Measurements from ENCODE around the gene ADAMTS9.

ADAMTS9 gene

DNA sequence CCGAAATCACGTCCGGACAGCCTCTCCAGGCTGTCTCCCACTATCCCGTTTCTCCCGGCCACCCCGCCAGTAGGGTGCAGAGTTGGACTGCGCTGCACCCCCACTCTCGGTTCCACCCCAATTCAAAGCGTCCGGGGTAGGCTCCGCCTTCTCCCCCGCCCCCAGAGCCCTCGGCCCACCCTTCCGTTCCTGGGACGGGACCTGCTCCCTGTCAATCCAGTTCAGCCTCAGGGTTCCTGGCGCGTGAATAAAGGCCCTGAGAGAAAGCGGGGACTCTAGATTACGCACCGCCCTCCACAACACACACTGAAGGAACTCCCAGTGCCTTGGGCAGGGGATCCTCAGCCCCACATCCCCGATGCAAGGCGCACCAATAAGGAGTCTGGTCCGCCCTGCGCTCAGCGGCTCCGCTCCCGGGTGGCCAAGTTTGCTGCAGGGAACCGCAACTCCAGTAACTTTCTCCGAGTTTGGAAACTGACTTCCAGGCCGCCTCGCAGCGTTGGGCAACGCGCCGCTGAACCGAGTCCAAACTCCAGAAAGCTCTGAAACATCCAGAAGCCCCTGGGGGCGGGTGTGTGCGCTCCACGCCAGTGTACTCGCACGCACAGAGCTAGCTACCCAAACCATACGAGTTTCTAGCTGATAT is 1.9 kb downstream of the ADAMTS9 start:
- DNase-seq: peak; percentile 0

DNA sequence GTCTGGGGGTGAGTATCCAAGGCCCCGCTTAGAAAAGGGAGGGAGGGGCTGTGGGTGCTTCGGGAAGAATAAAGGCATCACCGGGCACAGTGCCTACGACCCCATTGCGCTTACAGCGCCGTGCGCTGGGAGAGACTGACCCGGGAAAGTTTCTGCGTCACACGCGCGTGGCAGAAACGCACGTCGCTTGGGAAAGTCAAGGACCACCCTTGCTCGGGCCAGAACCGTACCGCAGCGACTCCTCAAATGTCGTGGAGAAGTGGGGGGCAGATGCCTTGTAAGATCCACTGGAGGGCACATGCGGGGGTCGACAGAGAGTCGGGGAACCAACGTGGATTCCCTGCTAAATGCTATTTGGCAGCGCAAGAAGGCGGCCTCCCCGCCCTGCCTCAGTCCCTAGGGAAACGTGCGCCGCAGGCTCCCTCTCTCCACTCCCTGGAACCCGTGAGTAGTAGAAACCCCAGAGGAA is 2.4 kb downstream of the ADAMTS9 start:
- no peak for DNase-seq

DNA sequence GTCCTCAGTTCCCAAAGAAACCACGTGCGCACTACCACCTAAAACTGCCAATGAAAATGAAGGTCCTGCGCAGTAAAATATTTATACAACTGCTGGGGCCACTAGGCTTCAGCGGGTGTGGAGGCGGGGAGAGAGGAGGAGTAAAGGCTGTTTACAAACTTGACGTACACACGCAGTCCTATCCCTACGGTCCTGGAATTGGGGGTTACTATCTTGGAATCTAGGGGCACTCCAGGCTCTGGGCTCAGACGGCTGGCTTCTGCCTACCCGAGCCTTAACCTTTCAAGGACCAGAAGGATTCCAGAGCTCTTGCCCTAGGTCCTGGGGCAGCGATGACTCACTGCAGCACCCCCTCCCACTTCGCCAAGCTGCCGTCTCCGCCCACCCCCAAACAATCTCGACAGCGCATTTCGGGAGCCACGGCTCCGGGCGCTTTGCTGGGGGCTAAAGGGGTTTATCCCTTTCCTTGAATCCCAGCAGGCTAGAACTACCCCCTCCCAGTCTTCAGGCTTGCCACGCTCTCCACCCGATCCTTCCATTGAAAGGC is 3.0 kb downstream of the ADAMTS9 start:
- no peak for DNase-seq

DNA sequence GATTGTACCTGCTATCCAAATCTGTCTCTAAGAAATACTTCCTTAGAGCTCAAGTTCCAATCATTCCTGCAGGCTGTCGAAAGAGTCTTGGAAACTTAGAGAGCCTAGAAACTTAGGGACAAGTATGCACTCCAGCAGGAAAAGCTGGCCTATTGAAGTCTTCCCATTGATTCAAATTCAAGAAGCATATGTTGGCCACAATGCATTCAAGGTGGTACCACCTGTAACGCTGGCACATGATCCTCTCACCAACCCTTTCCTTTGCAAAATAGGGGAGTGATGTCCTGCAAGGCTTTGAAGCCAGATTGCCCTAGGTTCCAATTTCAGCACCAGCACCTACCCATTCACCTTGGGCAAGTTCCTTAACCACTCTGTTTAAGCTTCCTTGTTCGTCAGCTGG is 6.0 kb downstream of the ADAMTS9 start:
- no peak for DNase-seq

DNA sequence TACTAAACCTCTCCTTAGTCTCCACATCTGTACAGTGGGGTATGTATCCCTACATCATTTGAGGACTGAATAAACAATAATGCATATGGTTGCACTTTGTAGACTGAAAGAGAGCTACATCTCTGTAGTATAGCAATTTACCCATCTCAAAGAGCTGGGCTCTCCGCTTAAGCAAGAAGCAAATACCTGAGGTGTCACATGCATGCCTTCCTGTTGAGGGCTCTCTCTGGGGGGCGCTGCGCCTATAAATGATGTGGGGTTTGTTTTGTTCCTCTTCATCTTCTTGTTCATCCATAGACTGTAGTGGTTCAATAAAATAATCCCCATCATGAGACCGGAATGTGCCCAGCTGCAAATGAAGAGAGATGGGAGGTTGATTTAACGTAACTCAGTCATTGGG is 6.8 kb downstream of the ADAMTS9 start:
- DNase-seq: no peak

DNA sequence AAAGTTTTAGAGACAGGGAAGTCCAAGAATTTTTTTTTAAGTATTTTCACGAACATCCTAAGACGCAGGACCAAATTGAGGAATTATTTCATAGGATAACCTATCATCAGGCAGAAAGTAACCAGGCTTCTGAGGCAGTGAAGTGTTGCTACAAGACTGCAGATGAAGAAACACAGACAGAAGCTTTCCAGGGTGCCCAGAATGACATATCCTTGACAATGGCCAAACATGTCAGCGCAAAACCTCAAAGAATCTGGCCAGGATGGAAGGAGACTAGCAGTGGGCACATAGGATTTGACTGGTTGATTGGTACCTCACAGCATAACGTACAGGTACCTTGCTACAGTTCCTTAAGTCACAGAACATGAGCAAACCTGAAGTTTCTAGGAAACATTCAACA is 7.5 kb downstream of the ADAMTS9 start:
- no peak for DNase-seq

DNA sequence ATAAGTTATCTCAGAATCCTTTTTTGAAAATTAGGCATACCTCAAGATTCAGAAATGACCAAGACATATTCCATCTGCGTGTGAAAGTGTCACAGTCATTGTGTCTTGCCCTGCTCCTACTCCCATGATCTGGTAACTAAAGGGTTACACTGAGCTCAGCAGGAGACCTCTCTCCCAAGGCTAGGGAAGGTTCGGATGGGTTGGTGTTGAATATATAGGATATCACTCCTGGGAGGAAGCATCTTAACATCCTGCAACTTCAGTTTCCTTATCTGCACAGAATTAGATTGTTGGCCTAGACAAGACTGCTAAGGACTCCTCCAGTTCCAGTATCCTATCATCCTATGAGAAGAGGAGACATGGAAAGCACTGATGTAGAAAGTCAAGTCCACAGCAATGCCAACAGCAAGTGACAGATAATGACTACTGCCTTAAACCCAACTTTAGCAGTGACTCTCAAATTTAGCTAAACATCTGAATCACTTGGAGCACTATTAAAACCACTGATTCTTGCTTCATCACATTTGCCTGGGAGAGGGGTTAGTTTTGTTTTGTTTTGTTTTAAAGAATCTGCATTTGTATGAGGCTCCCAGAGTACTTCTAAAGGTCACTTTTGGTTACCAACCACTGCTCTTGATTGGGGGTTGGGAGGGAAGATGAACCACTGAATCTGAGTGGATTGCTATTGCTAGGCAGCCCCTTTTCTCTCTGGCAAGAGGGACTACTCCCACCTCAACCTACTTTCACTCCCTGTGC is 9.7 kb downstream of the ADAMTS9 start:
- no peak for DNase-seq

DNA sequence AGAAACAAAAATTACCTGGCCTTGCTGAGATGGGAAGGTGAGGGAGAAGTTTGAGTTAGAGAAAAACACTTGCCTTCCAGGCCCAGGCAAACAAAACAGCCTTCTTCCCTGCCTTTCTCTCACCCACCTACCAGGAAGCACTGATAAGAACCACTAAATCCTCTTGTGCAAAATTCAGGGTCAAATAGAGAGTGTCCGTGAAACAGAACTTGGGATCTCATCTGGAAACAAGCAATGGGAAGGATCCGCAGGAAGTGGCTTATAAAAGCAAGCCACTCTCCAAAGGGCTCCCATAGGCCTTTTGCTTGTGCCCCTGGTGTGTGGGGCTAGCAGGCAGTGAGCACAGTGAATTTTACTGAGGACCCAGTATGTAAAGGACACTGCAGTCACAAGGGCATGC is 11.0 kb downstream of the ADAMTS9 start:
- DNase-seq: no peak

DNA sequence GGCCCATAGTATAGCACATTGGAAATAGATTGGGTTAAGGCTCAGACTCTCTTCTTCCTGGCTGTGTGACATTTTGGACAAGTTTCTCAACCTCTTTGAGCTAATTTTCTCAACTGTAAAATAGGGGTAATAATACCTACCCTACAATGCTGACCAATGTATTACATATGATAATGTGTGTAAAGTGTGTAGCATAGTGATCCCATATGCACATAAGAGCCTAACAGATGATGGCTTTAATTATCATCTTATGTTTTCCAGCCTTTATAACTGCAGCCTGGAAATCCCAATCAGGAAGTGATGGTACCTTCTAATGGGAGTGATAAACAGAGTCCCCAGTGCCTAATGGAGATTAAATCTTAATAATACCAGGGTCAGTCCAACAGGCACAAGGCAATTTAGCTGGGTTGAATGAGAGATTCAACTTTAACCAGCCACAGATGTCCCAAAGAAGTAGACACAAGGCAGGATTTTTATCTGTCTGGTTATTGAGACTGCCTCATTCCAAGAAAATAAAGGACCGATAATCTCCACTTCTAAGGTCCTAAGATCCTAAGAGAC is 12.0 kb downstream of the ADAMTS9 start:
- no peak for DNase-seq

DNA sequence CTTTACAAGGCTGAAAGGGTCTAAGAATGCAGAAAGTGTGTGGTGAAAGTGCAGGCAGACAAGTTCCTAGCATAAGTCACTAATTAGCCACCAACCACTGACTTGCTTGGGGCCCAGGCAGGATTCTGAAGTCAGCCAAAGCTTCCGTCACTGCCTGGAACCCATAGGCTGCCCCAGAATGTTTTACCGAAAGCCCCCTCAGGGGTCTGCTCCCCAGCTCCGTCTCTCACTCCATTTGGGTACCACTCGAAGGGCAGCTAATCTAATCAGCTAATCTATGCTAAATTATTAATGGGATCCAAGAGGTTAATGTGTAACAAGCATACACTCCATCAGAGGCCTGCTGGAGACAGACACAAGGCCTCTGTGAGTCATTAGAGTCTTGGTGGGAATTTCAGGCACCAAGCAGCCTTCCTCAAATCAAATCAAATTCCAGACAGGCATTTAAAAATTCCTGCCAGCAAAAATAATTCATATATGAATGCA is 13.2 kb downstream of the ADAMTS9 start:
- no peak for DNase-seq

DNA sequence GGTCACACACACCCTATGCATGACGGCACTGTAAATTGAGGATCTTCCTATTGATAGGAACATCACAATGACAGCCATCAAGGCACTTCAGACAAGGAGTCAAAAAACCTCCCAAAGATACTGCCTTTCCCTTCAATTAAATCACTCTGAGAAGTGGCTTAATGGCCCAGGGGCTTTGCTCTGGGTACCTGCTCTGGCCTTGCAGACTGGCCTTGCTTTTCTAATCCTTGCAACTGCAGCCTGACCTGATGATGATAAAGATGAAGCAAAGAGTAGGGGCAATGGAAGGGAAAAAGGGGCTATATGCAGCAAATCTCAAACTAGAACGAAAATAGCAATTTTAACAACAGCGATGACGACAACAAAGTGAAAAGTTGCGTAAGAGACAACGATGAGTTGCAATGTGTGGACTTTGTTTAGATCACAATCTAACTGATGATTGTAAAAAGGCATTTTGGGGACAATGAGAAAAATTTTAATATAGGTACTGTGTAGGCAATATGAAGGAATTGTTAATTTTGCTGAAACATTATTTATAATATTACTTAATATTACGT is 14.6 kb downstream of the ADAMTS9 start:
- DNase-seq: no peak

DNA sequence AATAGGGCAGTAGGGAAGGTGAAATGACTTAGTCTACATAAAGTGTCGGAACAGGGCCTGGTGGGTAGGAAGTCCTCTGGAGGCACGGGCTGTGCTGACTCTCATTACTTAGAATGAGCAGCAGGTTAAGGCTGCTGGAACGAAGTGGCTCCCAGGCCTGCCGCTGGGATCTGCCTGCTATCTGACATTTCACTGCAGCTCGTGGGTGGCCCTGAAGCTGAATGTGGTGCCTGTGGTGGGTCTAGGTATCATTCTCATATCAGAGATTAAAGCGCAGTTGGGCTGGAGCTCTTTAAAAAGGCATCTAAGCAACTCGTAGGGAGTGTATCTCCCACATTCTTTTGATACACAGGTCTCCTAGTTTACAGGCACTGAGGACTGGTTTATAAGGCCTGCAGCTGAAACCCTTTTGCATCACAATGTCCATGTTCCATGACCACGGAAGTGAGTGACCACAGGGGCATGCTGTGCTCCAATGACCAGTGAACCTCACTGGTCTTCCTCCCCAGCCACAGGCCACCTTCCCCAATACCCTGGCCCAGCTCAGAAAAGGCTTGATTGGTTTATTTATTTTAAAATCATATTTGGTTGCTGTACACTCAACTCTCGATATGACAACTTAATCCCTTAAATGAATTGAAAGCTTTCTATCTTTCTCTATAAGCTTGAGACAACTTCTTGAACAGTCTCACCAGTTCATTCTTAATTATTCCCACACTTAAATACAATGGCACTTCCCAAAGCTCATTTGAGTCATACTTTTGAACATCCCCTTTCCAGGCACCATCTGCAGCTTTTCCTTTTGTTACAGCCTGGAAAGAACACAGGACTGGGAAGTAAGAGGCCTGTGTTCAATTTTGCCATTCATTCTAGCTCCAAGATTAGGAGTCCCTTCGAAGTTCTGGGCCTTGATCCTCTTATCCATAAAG is 19.0 kb downstream of the ADAMTS9 start:
- no peak for DNase-seq

DNA sequence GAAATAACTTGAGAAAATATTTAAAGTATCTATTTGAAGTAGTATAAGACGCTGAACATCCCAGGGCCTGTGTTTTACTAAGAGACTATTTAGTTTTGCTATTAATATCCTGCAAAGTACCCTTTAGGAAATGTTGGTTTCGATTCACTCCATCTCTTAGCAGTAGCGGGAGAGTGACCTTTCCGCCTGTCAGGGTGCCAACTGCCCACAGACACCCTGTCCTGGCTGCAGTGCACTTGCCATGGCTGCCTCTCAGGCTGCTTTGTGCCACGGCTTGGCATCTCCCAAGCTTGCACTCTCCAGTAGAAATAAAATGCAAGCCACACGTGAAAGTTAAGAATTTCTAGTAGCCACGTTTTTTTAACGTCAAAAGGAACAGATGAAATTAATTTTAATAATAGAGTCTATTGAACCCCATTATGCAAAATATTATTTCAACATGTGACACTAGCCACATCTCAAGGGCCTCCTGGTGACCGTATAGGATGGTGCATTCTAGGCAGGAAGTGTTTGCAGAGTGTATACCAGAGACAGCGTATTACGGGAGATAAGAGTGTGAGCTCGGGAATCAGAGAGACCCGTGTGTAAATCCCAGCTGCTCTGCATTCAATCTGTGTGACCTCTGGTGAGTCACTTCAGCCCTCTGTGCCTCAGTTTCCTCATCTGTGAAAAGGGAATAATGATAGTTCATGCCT is 19.8 kb downstream of the ADAMTS9 start:
- no peak for DNase-seq

DNA sequence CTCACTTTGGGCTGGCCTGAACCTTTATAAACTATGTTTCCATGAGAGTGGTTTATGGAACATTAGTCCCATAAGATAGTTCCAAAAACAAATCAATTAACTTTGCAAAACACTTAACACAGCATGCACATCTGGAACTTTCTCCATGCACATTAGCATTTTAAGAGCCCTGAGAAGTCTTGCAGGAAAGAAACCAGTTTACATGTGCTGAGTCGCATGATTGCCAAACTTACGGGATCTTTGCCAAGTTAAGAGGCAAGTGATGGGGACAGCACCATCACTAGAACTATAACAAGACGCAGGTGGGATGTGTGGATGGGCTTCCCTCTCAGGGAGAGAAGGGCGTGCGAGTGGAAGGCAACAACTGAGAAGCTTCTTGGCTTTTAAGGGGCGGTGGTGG is 20.7 kb downstream of the ADAMTS9 start:
- DNase-seq: no peak

DNA sequence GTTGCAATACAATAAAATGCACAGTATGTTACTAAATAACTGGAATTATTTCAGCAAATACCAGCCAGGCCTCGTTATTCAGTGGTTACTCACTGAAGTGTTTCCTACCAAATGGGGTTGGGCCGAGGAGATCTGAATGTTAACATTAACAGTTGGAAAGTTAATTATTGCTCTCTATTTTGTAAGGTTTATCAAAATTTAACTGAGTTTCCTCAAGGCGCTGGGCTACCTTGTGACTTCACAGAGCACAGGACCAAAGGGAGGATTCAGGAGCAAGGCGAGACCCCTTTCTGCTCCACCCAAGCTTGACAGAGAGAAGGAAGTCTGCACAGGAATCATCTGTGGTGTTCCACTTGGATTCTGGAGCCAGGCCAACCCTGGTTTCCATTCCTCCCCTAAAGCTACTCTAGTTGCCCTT is 21.6 kb downstream of the ADAMTS9 start:
- no peak for DNase-seq

DNA sequence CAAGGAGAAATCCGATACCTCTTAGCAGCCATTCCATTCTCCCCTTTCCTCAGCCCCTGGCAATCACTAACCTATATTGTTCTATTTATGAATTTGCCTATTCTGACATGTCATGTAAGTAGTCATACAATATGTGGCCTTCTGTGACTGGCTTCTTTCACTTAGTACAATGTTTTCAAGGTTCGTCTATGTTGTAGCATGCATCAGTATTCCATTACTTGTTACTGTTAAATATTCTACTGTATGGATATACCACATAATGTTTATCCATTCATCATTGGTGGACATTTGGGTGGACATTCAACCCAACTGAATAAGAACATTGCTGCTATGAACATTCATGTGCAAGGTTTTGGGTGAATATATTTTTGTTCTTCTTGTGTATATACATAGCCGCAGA is 23.4 kb downstream of the ADAMTS9 start:
- DNase-seq: no peak

DNA sequence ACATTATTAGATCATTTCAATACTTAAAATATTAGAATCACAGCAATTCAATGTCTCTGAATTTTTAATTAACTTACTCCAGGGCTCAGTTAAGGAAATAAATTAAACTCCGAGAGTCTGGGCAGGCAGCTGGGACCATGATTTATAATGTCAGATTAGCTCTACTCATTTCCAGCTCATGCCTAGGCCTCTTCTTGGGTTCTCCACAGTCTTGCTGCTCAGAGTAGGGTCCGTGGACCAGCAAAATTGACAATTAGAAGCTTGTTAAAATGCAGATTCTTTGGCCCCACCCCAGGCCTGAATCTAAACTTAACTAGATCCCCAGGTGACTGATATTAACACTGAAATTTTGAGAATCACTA is 28.2 kb downstream of the ADAMTS9 start:
- DNase-seq: no peak

DNA sequence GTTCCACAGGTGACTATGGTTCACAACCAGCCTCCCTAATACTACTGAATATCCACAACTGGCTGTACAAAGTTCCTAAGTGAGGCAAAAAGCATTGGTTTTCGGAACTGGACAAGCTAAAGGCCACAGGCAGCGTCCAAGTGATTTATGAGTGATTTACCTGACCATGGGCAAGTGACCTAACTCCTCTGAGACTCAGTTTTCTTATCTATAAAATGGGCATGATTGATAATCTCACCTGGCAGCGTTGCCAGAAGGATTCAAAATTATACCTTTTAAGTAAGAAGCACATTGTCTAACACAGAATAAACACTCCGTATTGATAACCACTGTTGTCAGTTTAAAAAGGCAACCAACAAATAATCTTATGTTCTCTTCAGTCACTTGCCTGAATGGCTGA is 29.8 kb downstream of the ADAMTS9 start:
- DNase-seq: no peak

DNA sequence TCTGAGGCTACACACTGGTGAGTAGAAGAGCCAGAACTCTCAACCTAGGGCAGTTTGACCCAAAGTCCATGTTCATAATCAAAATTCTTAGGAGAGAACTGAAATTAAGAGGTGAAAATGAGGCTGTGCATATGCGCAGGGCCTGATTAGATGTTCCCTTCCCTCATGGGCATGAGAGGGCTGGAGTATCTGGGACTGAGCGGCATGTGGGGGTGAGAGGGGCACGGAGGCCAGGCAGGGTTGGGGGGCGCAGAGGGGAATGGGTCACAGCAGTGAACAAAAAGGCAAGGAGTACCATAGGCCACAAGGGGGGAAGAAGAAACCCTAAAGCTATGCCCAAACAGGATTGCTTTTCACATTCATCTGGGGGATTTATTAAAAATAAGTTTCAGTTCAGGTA is 31.3 kb downstream of the ADAMTS9 start:
- DNase-seq: no peak

DNA sequence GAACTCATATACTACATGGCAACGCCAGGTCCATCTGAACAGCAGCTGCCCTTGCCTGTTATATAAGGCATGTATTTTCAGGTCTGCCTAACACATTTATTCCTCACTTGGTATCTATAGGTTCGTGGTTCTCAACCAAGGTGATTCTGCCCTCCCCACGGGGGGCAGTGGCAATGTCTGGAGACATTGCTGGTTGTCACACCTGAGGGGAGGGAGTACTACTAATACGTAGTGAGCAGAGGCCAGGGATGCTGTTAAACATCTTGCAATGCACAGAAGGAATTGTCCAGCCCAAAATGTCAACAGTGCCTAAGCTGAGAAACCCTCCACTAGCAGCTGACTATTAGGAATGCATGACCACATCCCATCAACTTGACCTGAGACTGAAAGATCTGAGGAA is 32.6 kb downstream of the ADAMTS9 start:
- no peak for DNase-seq

DNA sequence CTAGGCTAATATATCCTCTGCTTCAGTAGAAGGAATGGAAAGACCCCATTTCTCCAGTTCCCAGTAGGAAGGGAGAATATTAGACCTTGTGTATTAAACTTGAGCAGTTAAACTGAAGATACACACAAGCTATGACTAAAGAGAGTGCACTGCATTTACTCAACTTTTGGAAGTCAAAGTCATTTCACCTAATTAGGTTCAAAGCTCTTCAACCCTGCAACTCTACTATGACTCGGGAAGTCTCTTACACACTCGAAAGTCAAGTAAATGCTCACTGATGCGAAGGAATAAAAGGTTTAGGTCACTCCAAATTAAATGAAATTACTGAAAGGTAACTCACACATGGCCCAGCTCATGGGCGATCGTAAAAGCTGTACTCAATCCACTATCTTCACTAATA is 33.8 kb downstream of the ADAMTS9 start:
- no peak for DNase-seq

DNA sequence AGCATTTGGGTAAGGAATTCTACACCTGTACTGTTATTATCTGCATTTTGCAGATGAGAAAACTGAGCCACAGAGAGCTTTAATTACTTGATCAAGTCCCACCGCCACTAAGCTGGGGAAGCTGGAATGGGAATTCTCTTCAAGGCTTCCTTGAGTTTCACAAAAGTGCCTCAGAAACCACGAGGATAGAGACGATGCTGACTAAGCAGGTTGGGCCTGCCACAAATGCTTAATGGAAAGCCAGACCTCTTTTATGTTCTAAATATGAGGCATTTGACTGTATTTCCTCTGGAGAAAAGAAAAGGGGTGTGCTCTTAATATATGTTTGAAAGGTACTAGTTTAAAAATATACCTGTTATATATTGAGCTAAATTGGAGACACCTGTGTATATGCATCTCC is 34.7 kb downstream of the ADAMTS9 start:
- no peak for DNase-seq

Measured in suppressor macrophage treated with lipopolysaccharide for 4 hours (primary cell).